ENCODE results near the gene RIF1. TPM values are rescaled to one million over a fixed set of nuclear protein-coding genes. Genes with fewer than 3 reads are reported as not detected.
A peak's percentile ranks its signal among the peaks of the same experiment; 100 is the strongest.

RIF1 gene
- total RNA-seq, 4 donors from 2014 or later = 22.6 to 28.7 (median 25.7) TPM

GRCh38 chr2:151478011-151478410 lies 68.3 kb downstream of the RIF1 start:
- DNase-seq (no peak), ATAC-seq (peak in 1 of 2 donors; percentile 26)
- intact Hi-C loops (cut with DNase I; ENCODE audit: low total_unique reads) (no loop called here), in situ Hi-C loops (cut with MboI; ENCODE audit: low sequenced_read_pairs in 4 of 4) (no loop called here)
- peak overlapping the region; percentile 8 to 39 (median 28) for H3K27ac ChIP-seq
- TF ChIP-seq CTCF (IDR thresholded peaks at IDR 0.05 in 4 of 5, conservative IDR thresholded peaks at IDR 0.05 in 1 of 5) (no peak), POLR2A (IDR thresholded peaks at IDR 0.05) (no peak)
- no peaks in the 10 kb centered on the region for H3K27me3 ChIP-seq
- H3K4me3 ChIP-seq = no peak overlapping the region
- H3K9me3 ChIP-seq = no peaks in the 10 kb centered on the region
- no peaks in the 10 kb centered on the region for H3K4me1 ChIP-seq
- peaks cover 0 to 40% of the 10 kb centered on the region in 2 donors for H3K36me3 ChIP-seq

- Histone ChIP-seq H3K36me3 (peaks cover 5 to 76% of the 10 kb centered on the region in 2 donors), H3K4me3 (no peak overlapping the region), H3K27me3 (no peaks in the 10 kb centered on the region), H3K27ac (no peak overlapping the region), H3K9me3 (no peaks in the 10 kb centered on the region), H3K4me1 (no peaks in the 10 kb centered on the region)
- TF ChIP-seq CTCF (IDR thresholded peaks at IDR 0.05 in 4 of 5, conservative IDR thresholded peaks at IDR 0.05 in 1 of 5) = no peak
- TF ChIP-seq POLR2A (IDR thresholded peaks at IDR 0.05) = no peak
- in situ Hi-C loops (cut with MboI; ENCODE audit: low sequenced_read_pairs in 4 of 4) (no loop called here), intact Hi-C loops (cut with DNase I; ENCODE audit: low total_unique reads) (no loop called here)
- no peak for DNase-seq
- ATAC-seq = no peak
These were observed 72.0 kb downstream of the RIF1 start for GRCh38 chr2:151481744-151482143.

GRCh38 chr2:151482171-151482725 lies 72.5 kb downstream of the RIF1 start:
- Histone ChIP-seq H3K4me1 (no peaks in the 10 kb centered on the region), H3K9me3 (no peaks in the 10 kb centered on the region), H3K4me3 (no peak overlapping the region), H3K36me3 (peaks cover 5 to 77% of the 10 kb centered on the region in 2 donors), H3K27me3 (no peaks in the 10 kb centered on the region), H3K27ac (peak overlapping the region in 2 of 4 donors; percentile 39)
- ATAC-seq (peak; percentile 13 to 32), DNase-seq (no peak)
- TF ChIP-seq POLR2A (IDR thresholded peaks at IDR 0.05) (no peak), CTCF (IDR thresholded peaks at IDR 0.05 in 4 of 5, conservative IDR thresholded peaks at IDR 0.05 in 1 of 5) (no peak)
- intact Hi-C loops (cut with DNase I; ENCODE audit: low total_unique reads) = no loop called here
- in situ Hi-C loops (cut with MboI; ENCODE audit: low sequenced_read_pairs in 4 of 4) = no loop called here

- TF ChIP-seq CTCF (IDR thresholded peaks at IDR 0.05 in 4 of 5, conservative IDR thresholded peaks at IDR 0.05 in 1 of 5) (no peak), POLR2A (IDR thresholded peaks at IDR 0.05) (no peak)
- no peak for ATAC-seq
- intact Hi-C loops (cut with DNase I; ENCODE audit: low total_unique reads) (no loop called here), in situ Hi-C loops (cut with MboI; ENCODE audit: low sequenced_read_pairs in 4 of 4) (no loop called here)
- H3K9me3 ChIP-seq = no peaks in the 10 kb centered on the region
- H3K4me3 ChIP-seq = no peak overlapping the region
- H3K36me3 ChIP-seq = peaks cover 9 to 90% of the 10 kb centered on the region in 2 donors
- no peaks in the 10 kb centered on the region for H3K4me1 ChIP-seq
- DNase-seq = no peak
- H3K27ac ChIP-seq = no peak overlapping the region
- no peaks in the 10 kb centered on the region for H3K27me3 ChIP-seq
These were observed 73.8 kb downstream of the RIF1 start for GRCh38 chr2:151483546-151483945.

- H3K27me3 ChIP-seq = no peaks in the 10 kb centered on the region
- H3K4me3 ChIP-seq = no peak overlapping the region
- H3K36me3 ChIP-seq = peaks cover 9 to 96% of the 10 kb centered on the region in 2 donors
- H3K27ac ChIP-seq = peak overlapping the region in 1 of 4 donors; percentile 10
- no peaks in the 10 kb centered on the region for H3K4me1 ChIP-seq
- intact Hi-C loops (cut with DNase I; ENCODE audit: low total_unique reads) (no loop called here), in situ Hi-C loops (cut with MboI; ENCODE audit: low sequenced_read_pairs in 4 of 4) (no loop called here)
- TF ChIP-seq CTCF (IDR thresholded peaks at IDR 0.05 in 4 of 5, conservative IDR thresholded peaks at IDR 0.05 in 1 of 5) = no peak
- DNase-seq (no peak), ATAC-seq (no peak)
- H3K9me3 ChIP-seq = no peaks in the 10 kb centered on the region
These were observed 74.4 kb downstream of the RIF1 start for GRCh38 chr2:151484100-151484499.

Data from gastrocnemius medialis (tissue), 4 donors.